ENCODE results near the gene UBAC2. TPM values are rescaled to one million over a fixed set of nuclear protein-coding genes. Genes with fewer than 3 reads are reported as not detected.
A peak's percentile ranks its signal among the peaks of the same experiment; 100 is the strongest.

UBAC2 gene
- total RNA-seq, 4 donors from 2014 or later, result 51.0 to 71.5 (median 61.1) TPM

DNA sequence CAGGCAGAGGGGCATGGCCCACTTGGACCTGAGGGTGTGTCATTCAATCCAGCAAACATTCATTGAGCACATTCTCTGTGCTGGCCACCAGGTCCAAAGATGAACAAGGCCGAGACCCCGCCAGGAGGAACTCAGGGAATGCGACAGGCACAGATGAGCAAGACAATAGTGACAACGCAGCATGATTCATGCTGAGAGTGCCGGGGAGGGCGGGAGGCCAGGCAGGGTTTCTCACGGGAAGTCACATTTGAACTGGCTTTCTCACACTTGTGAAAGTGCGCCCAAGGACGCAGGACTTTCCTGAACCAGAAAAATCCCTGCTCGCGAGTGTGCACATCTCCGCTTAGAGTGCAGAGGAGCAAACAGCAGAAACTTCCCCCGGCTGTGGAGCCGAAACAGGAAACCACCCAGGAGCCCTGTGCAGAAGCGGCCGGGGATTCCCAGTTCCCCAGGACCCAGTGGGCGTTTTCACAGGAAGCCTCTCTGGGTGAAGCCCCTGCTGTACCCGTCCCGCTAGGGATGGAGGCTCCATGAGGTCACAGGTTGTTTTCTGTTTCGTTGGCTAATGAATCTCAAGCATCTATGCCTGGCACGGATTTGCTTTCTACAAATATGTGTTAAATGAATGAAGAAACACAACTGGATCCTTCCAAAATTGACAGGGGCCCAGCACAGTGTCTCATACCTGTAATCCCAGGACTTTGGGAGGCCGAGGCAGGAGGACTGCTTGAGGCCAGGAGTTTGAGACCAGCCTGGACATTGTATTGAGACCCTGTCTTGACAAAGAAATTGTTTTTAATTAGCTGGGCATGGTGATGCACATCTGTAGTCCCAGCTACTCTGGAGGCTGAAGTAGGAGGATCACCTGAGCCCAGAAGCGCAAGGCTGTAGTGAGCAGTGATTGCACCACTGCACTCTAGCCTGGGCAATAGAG, 232.2 kb downstream of the UBAC2 start:
- Histone ChIP-seq H3K4me3 (peak overlapping the region; percentile 25 to 34 (median 30)), H3K9me3 (no peaks in the 10 kb centered on the region), H3K4me1 (peaks cover 5 to 6% of the 10 kb centered on the region in 2 donors), H3K36me3 (no peaks in the 10 kb centered on the region), H3K27ac (peak overlapping the region in 3 of 4 donors; percentile 35 to 43 (median 41)), H3K27me3 (no peaks in the 10 kb centered on the region)
- TF ChIP-seq CTCF (IDR thresholded peaks at IDR 0.05 in 4 of 5, conservative IDR thresholded peaks at IDR 0.05 in 1 of 5), result no peak
- TF ChIP-seq POLR2A (IDR thresholded peaks at IDR 0.05), result no peak
- DNase-seq, result peak; percentile 46 to 61
- in situ Hi-C loops (cut with MboI; ENCODE audit: low sequenced_read_pairs in 4 of 4), result loop anchor here in 2 of 4 donors (10.0 to 25.0 kb wide), 2 partner anchors 72 to 171 kb away; partner anchors contain the start of genes GPR18 (in 1 of the 2) and TM9SF2 (in 1 of the 2)
- intact Hi-C loops (cut with DNase I; ENCODE audit: low total_unique reads), result no loop called here
- peak; percentile 66 to 76 for ATAC-seq

- peaks cover 5 to 6% of the 10 kb centered on the region in 2 donors for H3K4me1 ChIP-seq
- intact Hi-C loops (cut with DNase I; ENCODE audit: low total_unique reads) (no loop called here), in situ Hi-C loops (cut with MboI; ENCODE audit: low sequenced_read_pairs in 4 of 4) (loop anchor here in 2 of 4 donors (10.0 to 25.0 kb wide), 2 partner anchors 71 to 171 kb away; partner anchors contain the start of genes GPR18 (in 1 of the 2) and TM9SF2 (in 1 of the 2))
- no peak overlapping the region for H3K27ac ChIP-seq
- ATAC-seq (no peak), DNase-seq (no peak)
- H3K36me3 ChIP-seq, result no peaks in the 10 kb centered on the region
- H3K27me3 ChIP-seq, result no peaks in the 10 kb centered on the region
- no peak overlapping the region for H3K4me3 ChIP-seq
- no peaks in the 10 kb centered on the region for H3K9me3 ChIP-seq
- TF ChIP-seq POLR2A (IDR thresholded peaks at IDR 0.05), result no peak
- TF ChIP-seq CTCF (IDR thresholded peaks at IDR 0.05 in 4 of 5, conservative IDR thresholded peaks at IDR 0.05 in 1 of 5), result no peak
Measured at GRCh38 chr13:99433543-99434075, 233.0 kb downstream of the UBAC2 start.

DNA sequence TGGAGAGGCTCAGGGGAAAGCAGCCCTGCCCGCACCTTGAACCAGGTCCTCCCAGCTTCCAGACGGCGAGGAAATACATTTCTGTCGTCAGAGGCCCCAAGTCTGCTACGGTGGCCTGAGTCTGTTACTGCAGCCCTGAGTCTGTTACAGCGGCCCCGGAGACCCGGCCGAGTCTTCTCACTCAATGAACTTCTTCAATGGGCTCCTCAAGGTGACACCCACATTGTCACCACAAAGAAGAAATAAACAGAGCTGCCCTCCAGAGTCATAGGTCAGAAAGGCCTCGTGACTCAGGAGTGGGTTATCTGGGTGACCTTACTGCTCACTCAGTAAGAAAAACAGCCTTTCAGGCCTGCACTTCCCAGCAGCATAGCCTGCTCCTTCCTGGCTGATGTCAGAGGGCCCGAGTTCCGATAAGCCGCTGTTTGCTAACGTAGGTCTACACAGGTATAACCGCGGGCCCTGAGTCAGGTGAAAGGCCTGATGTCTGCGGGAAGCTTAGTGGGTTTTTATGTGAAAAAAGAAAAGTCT, 233.7 kb downstream of the UBAC2 start:
- H3K27me3 ChIP-seq, result no peaks in the 10 kb centered on the region
- H3K9me3 ChIP-seq, result no peaks in the 10 kb centered on the region
- no peak overlapping the region for H3K4me3 ChIP-seq
- DNase-seq, result no peak
- intact Hi-C loops (cut with DNase I; ENCODE audit: low total_unique reads), result no loop called here
- H3K27ac ChIP-seq, result no peak overlapping the region
- no peak for TF ChIP-seq CTCF (IDR thresholded peaks at IDR 0.05 in 4 of 5, conservative IDR thresholded peaks at IDR 0.05 in 1 of 5)
- peaks cover 5 to 6% of the 10 kb centered on the region in 2 donors for H3K4me1 ChIP-seq
- no peak for ATAC-seq
- in situ Hi-C loops (cut with MboI; ENCODE audit: low sequenced_read_pairs in 4 of 4), result loop anchor here in 2 of 4 donors (10.0 to 25.0 kb wide), 2 partner anchors 70 to 172 kb away; partner anchors contain the start of genes GPR18 (in 1 of the 2) and TM9SF2 (in 1 of the 2)
- no peaks in the 10 kb centered on the region for H3K36me3 ChIP-seq

DNA sequence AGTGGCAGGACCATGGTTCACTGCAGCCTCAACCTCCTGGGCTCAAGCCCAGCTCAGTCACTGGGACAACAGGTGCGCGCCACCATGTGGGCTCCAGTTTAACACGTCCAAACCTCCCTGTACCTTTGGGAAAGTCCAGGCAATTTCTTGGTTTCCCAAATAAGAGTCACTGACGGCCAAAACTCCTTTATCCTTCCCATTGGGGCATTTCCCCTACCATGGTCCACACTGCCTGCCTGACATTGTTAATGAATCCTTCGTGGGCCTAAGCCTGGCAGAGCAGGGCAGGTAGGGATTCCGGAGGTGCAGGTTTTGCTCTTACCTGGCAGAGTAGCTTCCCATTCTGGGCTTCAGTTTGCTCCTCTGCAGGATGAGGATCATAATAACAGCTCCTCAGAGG, 234.5 kb downstream of the UBAC2 start:
- intact Hi-C loops (cut with DNase I; ENCODE audit: low total_unique reads), result no loop called here
- ATAC-seq (no peak), DNase-seq (no peak)
- no peaks in the 10 kb centered on the region for H3K36me3 ChIP-seq
- H3K4me3 ChIP-seq, result no peak overlapping the region
- no peak for TF ChIP-seq CTCF (IDR thresholded peaks at IDR 0.05 in 4 of 5, conservative IDR thresholded peaks at IDR 0.05 in 1 of 5)
- TF ChIP-seq POLR2A (IDR thresholded peaks at IDR 0.05), result no peak
- H3K27me3 ChIP-seq, result no peaks in the 10 kb centered on the region
- H3K4me1 ChIP-seq, result peaks cover 5 to 6% of the 10 kb centered on the region in 2 donors
- no peaks in the 10 kb centered on the region for H3K9me3 ChIP-seq
- H3K27ac ChIP-seq, result no peak overlapping the region
- in situ Hi-C loops (cut with MboI; ENCODE audit: low sequenced_read_pairs in 4 of 4), result loop anchor here (5.0 to 25.0 kb wide), 5 partner anchors 70 to 258 kb away; partner anchors contain the start of genes GPR18 (in 1 of the 4) and TM9SF2 (in 1 of the 4)
